ENCODE results near the gene POLR2A.

POLR2A gene

GRCh38 chr17:7530023-7530900 is 46.1 kb downstream of the POLR2A start:
- H3K4me3 ChIP-seq (ENCODE audit: low read depth, low read length), result no peak overlapping the region
- CTCF ChIA-PET, result interaction anchor here (0.7 to 1.6 kb wide), 5 partner anchors 8 to 714 kb away, joined by 3 to 11 read pairs (median 4); no protein-coding TSS in a partner anchor
- no peaks in the 10 kb centered on the region for H3K4me1 ChIP-seq (ENCODE audit: control insufficient read depth, insufficient read depth, low read length)
- H3K9me3 ChIP-seq (ENCODE audit: control insufficient read depth, insufficient read depth, low read depth, low read length), result no peaks in the 10 kb centered on the region
- POLR2A ChIA-PET, result no interaction called here
- H3K27ac ChIP-seq (ENCODE audit: extremely low read depth, low read depth, low read length), result no peak overlapping the region
- TF ChIP-seq EGR2 (tag by site-specific recombination; IDR thresholded peaks at IDR 0.05; ENCODE audit: low read depth), result no peak
- TF ChIP-seq ZNF169 (tag by site-specific recombination; IDR thresholded peaks at IDR 0.05), result no peak
- no peak for TF ChIP-seq REPIN1 (tag by site-specific recombination; IDR thresholded peaks at IDR 0.05; ENCODE audit: low read depth)
- no peak for TF ChIP-seq ZNF580 (tag by site-specific recombination; IDR thresholded peaks at IDR 0.05)
- no peak for TF ChIP-seq ZNF335 (tag by site-specific recombination; conservative IDR thresholded peaks at IDR 0.05)
- no peak for TF ChIP-seq ZNF837 (tag by site-specific recombination; IDR thresholded peaks at IDR 0.05)
- TF ChIP-seq ZNF776 (tag by site-specific recombination; IDR thresholded peaks at IDR 0.05; ENCODE audit: borderline replicate concordance), result no peak
- TF ChIP-seq ZFP69B (tag by site-specific recombination; IDR thresholded peaks at IDR 0.05), result no peak
- no peak for TF ChIP-seq ZNF792 (tag by site-specific recombination; IDR thresholded peaks at IDR 0.05)
- no peak for TF ChIP-seq BCL11B (tag by site-specific recombination; IDR thresholded peaks at IDR 0.05; ENCODE audit: low read depth)
- no peak for TF ChIP-seq ZNF692 (tag by site-specific recombination; IDR thresholded peaks at IDR 0.05)
- no peaks in the 10 kb centered on the region for H3K36me3 ChIP-seq (ENCODE audit: control insufficient read depth in 2 of 2, insufficient read depth in 1 of 2, low read length in 2 of 2)

- Histone ChIP-seq H3K9me3 (ENCODE audit: control insufficient read depth, insufficient read depth, low read depth, low read length) (no peaks in the 10 kb centered on the region), H3K27ac (ENCODE audit: extremely low read depth, low read depth, low read length) (no peak overlapping the region), H3K4me1 (ENCODE audit: control insufficient read depth, insufficient read depth, low read length) (no peaks in the 10 kb centered on the region), H3K4me3 (ENCODE audit: low read depth, low read length) (no peak overlapping the region), H3K36me3 (ENCODE audit: control insufficient read depth in 2 of 2, insufficient read depth in 1 of 2, low read length in 2 of 2) (no peaks in the 10 kb centered on the region)
- TF ChIP-seq SETDB1 (IDR thresholded peaks at IDR 0.05; ENCODE audit: insufficient read length, low read length) (peak; percentile 96), ZNF140 (tag by site-specific recombination; IDR thresholded peaks at IDR 0.05) (no peak), ZNF549 (tag by site-specific recombination; IDR thresholded peaks at IDR 0.05) (0 out of 2 replicates have a peak, but pooled peaks have one; percentile 43), ZNF639 (tag by site-specific recombination; IDR thresholded peaks at IDR 0.05) (no peak), MYNN (tag by site-specific recombination; IDR thresholded peaks at IDR 0.05; ENCODE audit: borderline replicate concordance) (no peak), TRIM28 (IDR thresholded peaks at IDR 0.05; ENCODE audit: borderline replicate concordance, low read length) (peak; percentile 28; the same call in 1 of the 2 replicates), ZNF747 (tag by site-specific recombination; IDR thresholded peaks at IDR 0.05) (no peak), PRDM1 (tag by site-specific recombination; IDR thresholded peaks at IDR 0.05) (no peak), ZNF660 (tag by site-specific recombination; IDR thresholded peaks at IDR 0.05) (no peak), HOXD13 (CRISPR knock-in tag; IDR thresholded peaks at IDR 0.05; ENCODE audit: borderline replicate concordance) (no peak)
- ChIA-PET CTCF (interaction anchor here (0.6 to 2.0 kb wide), 2 partner anchors 23 to 24 kb away, joined by 3 to 11 read pairs; no protein-coding TSS in a partner anchor), POLR2A (no interaction called here)
Observed at GRCh38 chr17:7538050-7538449, 53.9 kb downstream of the POLR2A start.

All from HEK293 (cell line).